Fibroblast of skin of left quadriceps (primary cell): ENCODE results near the gene AGPAT1.
A peak's percentile ranks its signal among the peaks of the same experiment; 100 is the strongest.
"Not testable (repeated sequence)": the region's sequence is repeated elsewhere in the genome, so short reads cannot be mapped to it uniquely, and the experiment has no call there.

ENCODE experiments used
- DNase-seq, 2 experiments: peaks; one replicate each; pipeline ENCODE4 v3.0.0-alpha.2; 2013; ENCODE audit warnings: low read depth in 2 of 2

Gene AGPAT1

DNA sequence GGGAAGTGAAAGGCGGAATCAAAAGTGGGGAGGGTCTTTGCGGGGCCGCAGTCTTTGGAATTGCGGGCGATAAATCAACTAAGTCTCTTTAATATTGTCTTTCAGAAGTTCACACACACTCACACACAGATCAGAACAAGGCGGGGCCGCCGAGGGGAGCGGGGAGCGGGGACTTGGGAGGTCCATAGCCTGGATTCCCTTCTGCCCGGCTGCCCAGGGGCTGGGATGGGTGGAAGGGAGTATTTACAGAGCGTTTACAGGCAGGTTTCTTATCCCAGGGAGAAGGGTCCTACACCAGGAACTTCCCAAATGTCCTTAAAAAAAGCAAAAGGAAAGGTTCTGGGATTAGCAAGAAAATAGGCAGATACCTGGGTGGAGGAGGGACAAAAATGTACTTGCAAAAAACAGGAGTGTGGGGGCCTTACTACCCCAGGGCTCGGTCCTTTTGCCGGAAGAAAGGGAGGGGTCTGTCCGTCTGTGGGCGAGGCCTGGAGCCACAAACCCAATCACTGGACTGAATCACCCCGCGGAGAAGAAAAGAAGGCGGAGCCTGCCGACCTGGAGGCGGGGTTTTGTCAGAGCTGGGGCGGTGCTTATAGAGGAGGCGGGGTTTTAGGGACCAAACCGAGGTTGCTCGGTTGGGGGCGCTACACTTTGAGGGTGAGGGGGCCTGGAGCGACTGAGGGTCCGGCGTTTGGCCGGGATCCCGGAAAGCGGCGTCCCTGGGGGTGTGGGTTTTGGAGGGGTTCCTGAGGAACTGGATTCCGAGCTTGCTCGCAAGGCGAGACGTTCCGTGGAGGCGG is 27.4 kb downstream of the AGPAT1 start:
- no peak for DNase-seq

DNA sequence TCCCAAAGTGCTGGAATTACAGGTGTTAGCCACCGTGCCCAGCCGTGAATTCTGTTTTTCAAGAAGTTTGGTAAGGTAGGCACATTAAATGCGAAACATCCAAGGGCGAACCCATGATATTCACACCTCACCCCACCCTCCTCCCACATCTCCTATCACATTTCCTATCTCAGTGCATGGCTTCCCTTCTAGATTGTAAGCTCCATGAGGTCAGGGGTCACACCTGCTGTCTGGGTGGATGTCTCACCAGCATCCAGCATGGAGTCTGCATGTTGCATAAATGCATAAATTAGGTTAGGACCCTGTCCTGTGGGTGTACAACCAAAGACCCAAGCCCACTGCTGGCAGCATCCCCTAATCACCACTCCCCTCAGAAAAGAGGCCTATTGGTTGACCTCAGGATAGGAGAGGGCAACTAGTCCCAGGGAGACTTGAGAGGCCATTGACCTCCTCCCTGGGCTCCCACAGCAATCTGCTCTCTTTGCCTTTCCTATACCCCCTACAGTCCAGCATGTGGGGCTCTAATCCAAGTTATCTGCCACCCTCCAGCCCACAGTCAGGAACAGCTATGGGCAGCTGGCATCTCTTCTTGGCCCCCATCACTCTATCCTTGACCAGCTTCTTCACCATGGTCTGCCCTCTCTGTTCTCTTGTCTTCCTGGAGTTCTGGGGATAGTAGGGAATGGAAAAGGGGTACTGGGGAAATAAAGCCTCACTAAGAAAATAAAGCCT is 28.3 kb downstream of the AGPAT1 start:
- DNase-seq: no peak

DNA sequence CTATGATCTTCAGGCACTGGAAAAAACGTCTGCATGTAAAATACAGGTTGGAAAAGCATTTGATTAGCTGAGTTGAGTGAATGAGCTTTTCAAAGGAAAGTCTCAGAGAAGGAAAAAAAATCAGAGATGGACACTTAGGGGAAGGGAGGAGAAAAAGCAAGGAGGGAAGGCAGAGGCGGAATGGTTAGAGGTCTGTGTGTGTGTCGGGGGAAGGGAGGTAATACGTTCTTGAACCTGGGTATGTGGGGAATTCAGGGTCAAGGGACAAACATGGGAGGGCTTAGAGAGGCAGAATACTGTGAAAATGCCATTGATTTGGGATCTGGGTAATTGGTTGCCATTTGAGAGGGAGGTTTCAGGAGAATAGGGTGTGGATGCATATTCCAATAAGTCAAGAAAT is 29.2 kb downstream of the AGPAT1 start:
- no peak for DNase-seq

DNA sequence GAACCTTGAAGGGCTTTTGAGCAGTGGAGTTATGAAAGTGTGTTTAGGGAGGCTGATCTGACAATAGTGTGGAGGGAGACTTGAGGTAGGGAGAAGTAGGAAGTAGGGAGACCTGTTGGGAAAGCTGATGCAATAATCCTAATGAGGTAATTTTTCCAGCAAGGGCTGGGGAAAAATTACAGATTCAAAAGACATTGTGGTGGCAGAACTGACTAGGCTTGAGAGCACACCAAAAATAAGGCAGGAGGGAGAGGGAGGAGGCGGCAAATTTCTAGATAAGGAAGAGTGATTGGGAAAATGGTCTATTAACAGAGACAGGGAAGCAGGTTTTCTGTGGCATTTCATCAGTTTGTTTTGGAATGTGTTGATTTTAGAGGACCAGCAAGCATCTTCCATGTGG is 29.6 kb downstream of the AGPAT1 start:
- no peak for DNase-seq

GRCh38 chr6:32144238-32144637 is 31.6 kb downstream of the AGPAT1 start:
- not testable (repeated sequence) for DNase-seq

GRCh38 chr6:32140420-32141046 is 35.4 kb downstream of the AGPAT1 start:
- no peak for DNase-seq

GRCh38 chr6:32139590-32139989 is 36.3 kb downstream of the AGPAT1 start:
- no peak for DNase-seq

DNA sequence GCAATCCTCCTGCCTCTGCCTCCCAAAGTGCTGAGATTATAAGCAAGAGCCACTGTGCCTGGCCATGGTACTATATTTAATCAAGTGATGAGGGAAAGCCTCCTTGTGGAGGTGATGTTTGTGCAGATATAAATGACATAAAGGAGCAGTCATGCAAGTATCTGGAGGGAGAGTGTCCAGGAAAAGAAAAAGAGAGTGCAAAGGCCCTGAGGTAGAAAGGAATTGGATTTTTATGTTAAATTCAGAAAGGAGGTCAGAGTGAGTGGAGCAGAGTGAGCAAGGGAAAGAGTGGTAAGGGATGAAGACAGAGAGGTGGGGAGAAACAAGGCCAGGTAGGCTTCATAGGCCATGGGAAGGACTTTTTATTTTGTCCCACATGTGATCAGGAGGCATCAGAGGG is 38.4 kb downstream of the AGPAT1 start:
- no peak for DNase-seq

- DNase-seq: no peak
Measured at GRCh38 chr6:32133786-32134185, 42.1 kb downstream of the AGPAT1 start.

GRCh38 chr6:32132110-32132509 is 43.8 kb downstream of the AGPAT1 start:
- DNase-seq: no peak

GRCh38 chr6:32131439-32131948 is 44.4 kb downstream of the AGPAT1 start:
- DNase-seq: no peak

DNA sequence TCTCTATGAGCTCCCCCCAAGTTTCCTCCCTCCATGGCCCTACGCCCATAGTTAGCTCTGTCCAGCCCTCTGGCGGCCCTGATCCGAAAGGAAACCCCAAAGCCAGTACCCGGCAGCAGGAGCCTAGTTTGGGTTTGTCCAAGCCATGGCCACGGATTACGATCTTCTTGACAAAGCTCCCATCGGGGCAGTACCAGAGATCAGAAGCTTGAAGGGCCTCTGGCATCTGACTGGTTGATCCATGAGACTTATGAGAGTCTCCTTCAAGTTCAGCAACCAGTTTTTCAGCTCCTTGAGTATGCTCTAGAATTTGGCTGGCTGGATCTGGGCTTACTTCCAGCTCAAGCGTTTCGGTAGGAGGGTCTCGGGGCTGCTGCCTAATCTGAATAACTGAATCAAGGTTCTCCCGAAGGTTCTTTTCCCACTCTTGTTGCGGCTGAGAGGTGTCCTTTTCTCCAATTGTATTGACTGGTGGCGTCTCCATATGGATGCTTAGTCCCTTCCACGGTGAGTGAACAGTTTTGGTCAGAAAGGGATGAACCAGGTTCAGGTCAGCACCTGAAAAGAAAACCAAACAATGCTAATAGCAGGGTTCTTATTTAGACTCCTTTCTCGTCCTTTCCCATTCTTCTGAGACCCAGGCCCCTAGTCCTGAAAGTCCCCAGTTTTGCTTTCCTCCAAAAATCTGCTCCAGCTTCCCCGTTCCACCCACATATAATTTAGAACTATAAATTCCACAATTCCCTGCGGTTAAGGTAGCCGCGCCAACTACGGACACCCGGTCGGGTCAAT is 46.4 kb downstream of the AGPAT1 start:
- DNase-seq: no peak

GRCh38 chr6:32128751-32129296 is 47.1 kb downstream of the AGPAT1 start:
- DNase-seq: no peak

DNA sequence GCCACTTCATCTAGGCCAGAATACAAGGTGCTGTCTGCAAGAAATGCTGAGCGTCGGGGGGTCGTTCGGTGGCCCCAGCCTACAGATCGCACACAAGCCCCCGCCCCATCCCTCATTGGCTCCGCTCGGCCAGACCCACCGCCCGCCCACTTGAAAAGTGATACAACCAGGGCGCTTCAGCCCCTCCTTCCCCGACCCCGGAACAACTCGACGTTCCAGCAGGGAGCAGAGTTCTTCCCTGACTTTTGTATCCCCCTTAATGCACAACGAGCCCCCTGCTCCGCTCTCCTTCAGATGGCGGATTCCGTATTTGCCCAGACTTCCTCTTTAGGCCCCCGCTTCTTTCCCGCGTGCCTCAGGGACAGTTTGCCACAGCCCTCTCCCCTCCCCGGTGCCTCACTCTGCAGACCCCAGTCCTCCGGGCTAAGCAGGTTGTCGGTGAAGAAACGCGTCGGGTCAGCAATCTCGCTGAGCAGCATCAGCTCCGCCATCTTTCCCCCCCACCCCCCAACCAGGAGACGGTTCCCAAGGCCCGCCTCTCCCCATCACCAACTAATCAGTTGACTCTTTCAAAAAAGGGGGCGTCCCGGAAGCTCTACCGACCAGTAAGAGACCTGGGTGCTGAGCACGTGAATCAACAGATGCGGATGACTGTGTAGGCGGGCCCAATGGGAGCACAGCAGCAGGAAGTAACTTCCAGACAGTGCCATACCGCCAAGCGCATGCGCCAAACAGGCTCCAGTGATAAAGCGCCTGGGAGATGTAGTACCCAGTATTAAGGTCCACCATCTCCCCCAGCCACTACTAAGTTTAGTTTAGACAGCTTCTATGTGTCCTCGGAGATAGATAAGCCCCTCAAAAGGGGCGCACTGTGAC is 47.9 kb downstream of the AGPAT1 start, which contains the start of gene ATF6B:
Gene ATF6B, minus strand, starts transcription at position 530 of the 876 bp plus-strand sequence. Its CDS starts 39 bp downstream, at position 491.
- peak; percentile 99 for DNase-seq

- no peak for DNase-seq
Measured at GRCh38 chr6:32127409-32127716, 48.5 kb downstream of the AGPAT1 start.

DNA sequence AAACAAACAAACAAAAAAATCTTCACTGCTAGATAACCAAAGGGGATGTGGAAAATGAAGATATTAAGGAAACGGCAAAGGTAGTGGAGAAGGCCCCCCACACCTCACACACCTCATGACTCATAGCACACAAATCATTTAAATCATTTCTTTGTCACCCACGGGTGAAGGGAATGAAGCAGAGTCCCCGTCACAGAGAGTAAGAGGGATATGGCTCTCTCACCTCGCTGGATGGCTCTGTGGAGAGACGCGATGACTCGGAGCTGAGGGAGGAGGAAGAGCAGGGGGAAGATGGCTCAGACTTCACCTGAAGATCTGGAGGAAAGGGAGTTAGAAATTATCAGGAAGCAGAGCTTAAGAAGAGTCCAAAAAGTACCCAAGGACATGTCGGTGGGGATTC is 49.0 kb downstream of the AGPAT1 start:
- DNase-seq: no peak

GRCh38 chr6:32123681-32124080 is 52.2 kb downstream of the AGPAT1 start:
- no peak for DNase-seq

GRCh38 chr6:32120573-32121059 is 55.3 kb downstream of the AGPAT1 start:
- no peak for DNase-seq

GRCh38 chr6:32118782-32119628 is 56.9 kb downstream of the AGPAT1 start:
- DNase-seq: peak in 1 of 2 experiments; percentile 60
